ENCODE results near the gene ADGRA3.

The ADGRA3 gene

GRCh38 chr4:22339491-22339890 is 176.4 kb downstream of the ADGRA3 start:
- Histone ChIP-seq H3K4me2 (no peak overlapping the region), H3K27me3 (no peaks in the 10 kb centered on the region), H3K27ac (no peak overlapping the region), H3K36me3 (no peaks in the 10 kb centered on the region; a peak in 1 of 22 replicates), H3K4me1 (no peaks in the 10 kb centered on the region), H3K4me3 (no peak overlapping the region), H4K20me1 (no peaks in the 10 kb centered on the region), H3K9ac (no peak overlapping the region), H3K9me3 (replicated peaks in 1 of 11) (peaks cover 0 to 10% (median 0%) of the 10 kb centered on the region in 11 experiments; a peak in 2 of 22 replicates)
- no peak for TF ChIP-seq Cebpa-rat (IDR thresholded peaks at IDR 0.05)

GRCh38 chr4:22338796-22339195 is 177.1 kb downstream of the ADGRA3 start:
- peaks cover 0 to 10% (median 0%) of the 10 kb centered on the region in 11 experiments; a peak in 2 of 22 replicates for H3K9me3 ChIP-seq (replicated peaks in 1 of 11)
- no peaks in the 10 kb centered on the region for H3K4me1 ChIP-seq
- no peaks in the 10 kb centered on the region for H4K20me1 ChIP-seq
- no peaks in the 10 kb centered on the region; a peak in 1 of 22 replicates for H3K36me3 ChIP-seq
- H3K27ac ChIP-seq: no peak overlapping the region
- no peak overlapping the region for H3K9ac ChIP-seq
- H3K4me3 ChIP-seq: no peak overlapping the region
- no peak for TF ChIP-seq Cebpa-rat (IDR thresholded peaks at IDR 0.05)
- no peak overlapping the region for H3K4me2 ChIP-seq
- no peaks in the 10 kb centered on the region for H3K27me3 ChIP-seq

Data from BLaER1 treated with 17β-estradiol and CSF1 and Interleukin-3, amounts not matched to agents 10 nM and 100 nM (cell line).